Measurements from ENCODE around the gene PI4KA.

DNA sequence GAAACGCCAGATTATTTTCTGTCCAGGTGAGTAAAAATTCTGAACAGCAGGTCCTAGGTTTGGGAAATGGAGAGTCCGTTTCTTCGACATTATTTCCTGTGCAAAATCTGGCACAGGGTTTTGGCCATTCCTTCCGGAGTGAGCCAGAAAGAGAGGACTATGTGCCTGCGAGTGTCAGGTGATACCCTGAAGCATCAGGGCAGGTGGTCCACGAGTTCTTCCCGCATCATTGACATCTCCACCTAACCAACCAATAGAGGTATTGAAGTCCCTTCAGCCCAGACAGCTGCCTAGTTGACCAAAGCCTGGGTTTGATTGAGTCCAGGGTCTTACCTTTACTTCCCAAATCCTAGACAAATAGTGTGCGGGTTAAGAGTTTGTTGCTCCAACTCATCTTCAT is 1.0 kb upstream of the PI4KA start:
- TF ChIP-seq, protein P1, sequence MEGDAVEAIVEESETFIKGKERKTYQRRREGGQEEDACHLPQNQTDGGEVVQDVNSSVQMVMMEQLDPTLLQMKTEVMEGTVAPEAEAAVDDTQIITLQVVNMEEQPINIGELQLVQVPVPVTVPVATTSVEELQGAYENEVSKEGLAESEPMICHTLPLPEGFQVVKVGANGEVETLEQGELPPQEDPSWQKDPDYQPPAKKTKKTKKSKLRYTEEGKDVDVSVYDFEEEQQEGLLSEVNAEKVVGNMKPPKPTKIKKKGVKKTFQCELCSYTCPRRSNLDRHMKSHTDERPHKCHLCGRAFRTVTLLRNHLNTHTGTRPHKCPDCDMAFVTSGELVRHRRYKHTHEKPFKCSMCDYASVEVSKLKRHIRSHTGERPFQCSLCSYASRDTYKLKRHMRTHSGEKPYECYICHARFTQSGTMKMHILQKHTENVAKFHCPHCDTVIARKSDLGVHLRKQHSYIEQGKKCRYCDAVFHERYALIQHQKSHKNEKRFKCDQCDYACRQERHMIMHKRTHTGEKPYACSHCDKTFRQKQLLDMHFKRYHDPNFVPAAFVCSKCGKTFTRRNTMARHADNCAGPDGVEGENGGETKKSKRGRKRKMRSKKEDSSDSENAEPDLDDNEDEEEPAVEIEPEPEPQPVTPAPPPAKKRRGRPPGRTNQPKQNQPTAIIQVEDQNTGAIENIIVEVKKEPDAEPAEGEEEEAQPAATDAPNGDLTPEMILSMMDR (conservative IDR thresholded peaks at IDR 0.05; ENCODE audit: low read length): no peak
- TF ChIP-seq EZH2phosphoT487 (IDR thresholded peaks at IDR 0.05; ENCODE audit: borderline replicate concordance, low read depth, low read length): no peak

Measured in OCI-LY7 (cell line).